Kidney (tissue), 14 donors: Measurements from ENCODE around the gene MTRR. TPM values are rescaled to one million over a fixed set of nuclear protein-coding genes. Genes with fewer than 3 reads are reported as not detected.

ENCODE experiments used
- DNase-seq, 5 donors: peaks; one replicate each; pipeline ENCODE4 v3.0.0-alpha.2; 2013 to 2020
- FAIRE-seq: peaks from 2 replicates; lab custom pipeline; 2012; peaks lifted over from hg19 to GRCh38; lab: Jason Lieb, UNC
- H3K27ac ChIP-seq, 2 donors: one replicate each; pipeline ENCODE4 v1.7.0; 2013; ENCODE audit warnings: low read depth in 2 of 2, low read length in 2 of 2, inconsistent platforms in 1 of 2
- H3K27me3 ChIP-seq: one replicate; pipeline ENCODE4 v1.7.1; 2013; ENCODE audit warnings: low read length, inconsistent platforms; ENCODE audit not compliant: control insufficient read depth, insufficient read depth
- H3K36me3 ChIP-seq, 3 donors: one replicate each; pipeline versions ENCODE4 v1.7.0 to v1.7.1; 2013; ENCODE audit warnings: low read length in 3 of 3, control low read depth in 1 of 3, inconsistent platforms in 1 of 3; ENCODE audit not compliant: insufficient read depth in 3 of 3, control insufficient read depth in 2 of 3
- H3K4me1 ChIP-seq, 3 donors: one replicate each; pipeline versions ENCODE4 v1.7.0 to v1.7.1; 2013; ENCODE audit warnings: low read length in 3 of 3, inconsistent platforms in 1 of 3, low read depth in 1 of 3; ENCODE audit not compliant: control insufficient read depth in 2 of 3, insufficient read depth in 2 of 3
- H3K4me3 ChIP-seq, 3 donors: one replicate each; pipeline versions ENCODE4 v1.7.0 to v1.8.1; 2013; ENCODE audit warnings: low read length in 3 of 3, control low read depth in 1 of 3, inconsistent platforms in 1 of 3
- H3K9ac ChIP-seq, 3 donors: one replicate each; pipeline versions ENCODE4 v1.7.0 to v1.7.1; 2013; ENCODE audit warnings: low read length in 3 of 3, control low read depth in 1 of 3, inconsistent platforms in 1 of 3
- H3K9me3 ChIP-seq, 3 donors: one replicate each; pipeline versions ENCODE4 v1.7.0 to v1.7.1; 2013; ENCODE audit warnings: low read length in 3 of 3, control low read depth in 1 of 3, inconsistent platforms in 1 of 3; ENCODE audit not compliant: control insufficient read depth in 2 of 3, insufficient read depth in 1 of 3
- intact Hi-C: fragments of 100-400 bp; cut with DNase I; formaldehyde crosslinking; loops from one replicate; pipeline ENCODE4 v1.11.1; 2022
- polyA plus RNA-seq: library from polyadenylated mRNA; stranded (reverse); fragments of 350-450 nt; fragmentation: Illumina TruSeq; extraction: RNeasy Lipid Tissue Mini Kit (QIAGEN cat#74804); gene quantifications from one replicate; pipeline ENCODE4 v1.2.3, GENCODE V29; 2014; ENCODE audit warnings: low read depth, low replicate concordance; ENCODE audit not compliant: insufficient read depth
- total RNA-seq: library from RNA; stranded (reverse); fragmentation: NEBNext Ultra II Directional; extraction: Animal tissue kit (Norgen Biotek cat#: 25700); gene quantifications from one replicate; pipeline ENCODE4 v1.2.1, GENCODE V29; 2021
- TF ChIP-seq, protein P1 (sequence below): IDR thresholded peaks from 3 replicates; pipeline ENCODE4 v1.5.1; 2012; ENCODE audit warnings: mild to moderate bottlenecking, moderate library complexity, borderline replicate concordance; ENCODE audit not compliant: insufficient read depth; ENCODE audit errors: extremely low read depth
- donor health status: control.
- donor health status: control.
- donor health status: control.
- donor health status: control.
- donor health status: control.
- donor health status: DM: yes; HTN: yes; CAD: no.
- donor health status: Normal renal cell carcinoma (clear cell type).

MTRR gene
- total and polyA plus RNA-seq, 2 donors from 2014 or later = 19.6 to 75.8 TPM

DNA sequence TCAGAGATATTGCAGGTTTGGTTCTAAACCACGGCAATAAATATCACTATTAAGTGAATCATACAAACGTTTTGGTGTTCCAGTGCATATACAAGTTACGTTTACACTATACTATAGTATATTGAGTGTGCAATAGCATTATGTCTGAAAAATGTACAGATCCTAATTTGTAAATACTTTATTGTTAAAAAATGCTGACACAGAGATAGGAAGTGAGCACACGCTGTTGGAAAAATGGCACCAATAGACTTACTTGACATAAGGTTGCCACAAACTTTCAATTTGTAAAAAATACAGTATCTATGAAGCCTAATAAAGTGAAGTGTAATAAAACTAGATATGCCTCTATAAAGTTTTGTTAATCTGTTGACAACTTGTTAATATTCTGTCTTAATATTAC, 34.0 kb upstream of the MTRR start:
- DNase-seq (no peak), FAIRE-seq (no peak)
- TF ChIP-seq, protein P1, sequence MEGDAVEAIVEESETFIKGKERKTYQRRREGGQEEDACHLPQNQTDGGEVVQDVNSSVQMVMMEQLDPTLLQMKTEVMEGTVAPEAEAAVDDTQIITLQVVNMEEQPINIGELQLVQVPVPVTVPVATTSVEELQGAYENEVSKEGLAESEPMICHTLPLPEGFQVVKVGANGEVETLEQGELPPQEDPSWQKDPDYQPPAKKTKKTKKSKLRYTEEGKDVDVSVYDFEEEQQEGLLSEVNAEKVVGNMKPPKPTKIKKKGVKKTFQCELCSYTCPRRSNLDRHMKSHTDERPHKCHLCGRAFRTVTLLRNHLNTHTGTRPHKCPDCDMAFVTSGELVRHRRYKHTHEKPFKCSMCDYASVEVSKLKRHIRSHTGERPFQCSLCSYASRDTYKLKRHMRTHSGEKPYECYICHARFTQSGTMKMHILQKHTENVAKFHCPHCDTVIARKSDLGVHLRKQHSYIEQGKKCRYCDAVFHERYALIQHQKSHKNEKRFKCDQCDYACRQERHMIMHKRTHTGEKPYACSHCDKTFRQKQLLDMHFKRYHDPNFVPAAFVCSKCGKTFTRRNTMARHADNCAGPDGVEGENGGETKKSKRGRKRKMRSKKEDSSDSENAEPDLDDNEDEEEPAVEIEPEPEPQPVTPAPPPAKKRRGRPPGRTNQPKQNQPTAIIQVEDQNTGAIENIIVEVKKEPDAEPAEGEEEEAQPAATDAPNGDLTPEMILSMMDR = no peak
- no peak overlapping the region for H3K4me3 ChIP-seq
- intact Hi-C loops = no loop called here
- no peaks in the 10 kb centered on the region for H3K36me3 ChIP-seq
- H3K9me3 ChIP-seq = no peaks in the 10 kb centered on the region
- no peaks in the 10 kb centered on the region for H3K27me3 ChIP-seq
- no peak overlapping the region for H3K27ac ChIP-seq
- no peak overlapping the region for H3K9ac ChIP-seq
- H3K4me1 ChIP-seq = peaks cover 0 to 11% (median 0%) of the 10 kb centered on the region in 3 donors

DNA sequence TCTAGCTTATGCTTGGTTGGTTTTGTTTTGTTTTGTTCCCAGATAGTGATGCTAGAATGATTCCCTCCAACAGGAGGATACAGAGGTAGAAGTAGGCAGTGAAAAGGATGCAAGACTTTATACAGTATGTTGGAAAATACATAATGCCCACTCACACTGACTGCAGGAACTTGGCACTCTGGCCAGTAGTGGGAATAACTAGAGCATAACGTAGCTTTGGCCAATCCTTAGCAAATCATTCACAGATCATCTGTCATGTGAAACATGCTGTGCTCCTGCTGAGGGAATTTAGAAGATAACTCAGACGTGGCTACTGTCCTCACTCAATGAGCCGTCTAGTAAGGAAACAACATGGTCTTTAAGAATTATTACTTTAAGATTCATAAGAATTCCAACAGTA, 31.5 kb upstream of the MTRR start:
- TF ChIP-seq, protein P1 = no peak
- Histone ChIP-seq H3K9ac (no peak overlapping the region), H3K36me3 (no peaks in the 10 kb centered on the region), H3K4me3 (no peak overlapping the region), H3K27me3 (no peaks in the 10 kb centered on the region), H3K27ac (peak overlapping the region in 1 of 2 donors; percentile 51), H3K9me3 (no peaks in the 10 kb centered on the region), H3K4me1 (peaks cover 0 to 11% (median 0%) of the 10 kb centered on the region in 3 donors)
- peak in 2 of 5 donors; percentile 61 to 68 for DNase-seq
- FAIRE-seq = peak; percentile 11
- intact Hi-C loops = no loop called here

DNA sequence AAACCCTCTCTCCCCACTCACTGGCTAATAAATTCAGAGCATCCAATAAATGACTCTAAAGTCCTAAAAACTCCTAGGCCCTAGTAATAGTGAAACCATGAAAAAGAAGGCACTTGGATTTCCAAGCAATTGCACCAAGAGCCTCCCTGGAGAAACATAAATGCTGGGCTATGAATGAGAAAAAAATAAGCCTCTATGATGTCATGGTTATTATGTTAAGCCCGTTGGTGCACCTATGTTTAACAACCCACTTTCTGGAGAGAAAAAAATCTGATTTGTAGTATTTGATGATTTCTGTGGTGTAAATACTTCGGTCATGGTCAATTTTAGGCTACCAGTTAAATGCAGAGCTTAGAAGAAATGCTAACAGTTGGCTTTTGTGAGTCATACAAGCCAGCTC, 26.4 kb upstream of the MTRR start:
- no peak overlapping the region for H3K9ac ChIP-seq
- H3K4me3 ChIP-seq = no peak overlapping the region
- no peak overlapping the region for H3K27ac ChIP-seq
- no peaks in the 10 kb centered on the region for H3K27me3 ChIP-seq
- H3K36me3 ChIP-seq = no peaks in the 10 kb centered on the region
- no peaks in the 10 kb centered on the region for H3K9me3 ChIP-seq
- DNase-seq (no peak), FAIRE-seq (no peak)
- intact Hi-C loops = no loop called here
- TF ChIP-seq, protein P1 = no peak
- no peaks in the 10 kb centered on the region for H3K4me1 ChIP-seq

DNA sequence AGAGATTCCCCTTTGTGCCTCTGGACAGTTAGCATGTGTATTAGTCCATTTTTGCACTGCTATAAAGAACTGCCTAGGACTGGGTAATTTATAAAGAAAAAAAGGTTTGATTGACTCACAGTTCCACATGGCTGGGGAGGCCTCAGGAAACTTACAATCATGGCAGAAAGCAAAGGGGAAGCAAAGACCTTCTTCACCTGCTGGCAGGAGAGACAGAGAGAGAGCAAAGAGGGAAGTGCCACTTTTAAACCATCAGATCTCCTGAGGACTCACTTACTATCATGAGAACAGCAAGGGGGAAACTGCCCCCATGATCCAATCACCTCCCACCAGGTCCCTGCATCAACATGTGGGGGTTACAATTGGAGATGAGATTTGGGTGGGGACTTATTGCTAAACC, 24.0 kb upstream of the MTRR start:
- Histone ChIP-seq H3K9me3 (no peaks in the 10 kb centered on the region), H3K27ac (no peak overlapping the region), H3K4me1 (peaks cover 0 to 6% (median under 1%) of the 10 kb centered on the region in 3 donors), H3K9ac (no peak overlapping the region), H3K4me3 (no peak overlapping the region), H3K27me3 (no peaks in the 10 kb centered on the region), H3K36me3 (no peaks in the 10 kb centered on the region)
- DNase-seq = no peak
- no peak for FAIRE-seq
- intact Hi-C loops = no loop called here
- TF ChIP-seq, protein P1 = no peak
